Measurements from ENCODE around the gene NEMP1. TPM values are rescaled to one million over a fixed set of nuclear protein-coding genes. Genes with fewer than 3 reads are reported as not detected.

NEMP1 gene, protein sequence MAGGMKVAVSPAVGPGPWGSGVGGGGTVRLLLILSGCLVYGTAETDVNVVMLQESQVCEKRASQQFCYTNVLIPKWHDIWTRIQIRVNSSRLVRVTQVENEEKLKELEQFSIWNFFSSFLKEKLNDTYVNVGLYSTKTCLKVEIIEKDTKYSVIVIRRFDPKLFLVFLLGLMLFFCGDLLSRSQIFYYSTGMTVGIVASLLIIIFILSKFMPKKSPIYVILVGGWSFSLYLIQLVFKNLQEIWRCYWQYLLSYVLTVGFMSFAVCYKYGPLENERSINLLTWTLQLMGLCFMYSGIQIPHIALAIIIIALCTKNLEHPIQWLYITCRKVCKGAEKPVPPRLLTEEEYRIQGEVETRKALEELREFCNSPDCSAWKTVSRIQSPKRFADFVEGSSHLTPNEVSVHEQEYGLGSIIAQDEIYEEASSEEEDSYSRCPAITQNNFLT
- total RNA-seq: 10 to 100 TPM in 1 of 4 donors, 1 to 10 TPM in 3; 4.0 to 66.7 (median 5.2) TPM

DNA sequence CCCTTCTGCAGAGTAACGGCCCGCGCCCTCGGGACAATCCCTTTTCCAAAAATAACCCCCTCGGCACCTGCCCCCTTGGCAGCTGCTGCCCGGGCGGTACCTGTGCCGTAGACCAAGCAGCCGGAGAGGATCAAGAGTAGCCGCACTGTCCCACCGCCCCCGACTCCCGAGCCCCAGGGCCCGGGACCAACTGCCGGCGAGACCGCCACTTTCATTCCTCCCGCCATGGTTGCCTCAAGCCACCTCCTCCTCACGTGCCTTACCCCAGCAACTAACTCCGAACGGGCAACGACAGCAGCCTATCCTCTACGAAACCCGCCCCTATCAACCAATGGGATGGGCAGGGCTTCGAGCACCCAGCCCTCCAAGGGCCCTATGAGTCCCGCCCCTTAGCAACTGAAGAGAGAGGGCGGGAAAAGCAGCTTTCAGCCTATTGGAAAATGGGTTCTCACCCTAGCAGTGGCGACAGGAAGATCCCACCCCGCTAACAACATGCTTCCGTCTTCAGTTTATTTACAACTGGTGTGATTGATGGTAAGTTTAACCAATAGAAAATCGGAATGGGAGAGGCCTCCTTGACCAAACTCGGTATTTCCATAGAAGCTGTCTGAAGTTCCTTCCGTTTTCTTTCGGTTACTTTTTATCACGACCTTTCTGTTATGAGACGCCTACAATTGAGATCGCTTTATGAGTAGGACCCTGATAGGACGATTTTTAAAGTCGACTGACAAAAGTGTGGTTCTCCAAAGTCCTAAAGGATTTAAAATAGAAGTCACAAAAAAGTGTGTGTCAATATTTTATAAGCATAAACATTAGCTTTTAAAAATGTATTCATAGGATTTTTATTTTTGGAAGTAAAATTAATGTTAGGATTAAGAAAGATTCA, at the start of gene NEMP1:
NEMP1 (minus strand) TSS at position 273 of the 886 bp plus-strand sequence; CDS start at position 227, 46 bp downstream.
- Histone ChIP-seq H3K4me1 (peaks cover 6 to 20% (median 17%) of the 10 kb centered on the region in 4 donors), H3K27ac (peak within 1 kb of the TSS; percentile 84 to 92 (median 88))
- in situ Hi-C loops (cut with MboI; ENCODE audit: low pct_ligation_motif_present in 1 of 4, low pct_unique_long_range_greater_than_20kb in 1 of 4, low sequenced_read_pairs in 3 of 4): no loop called here

DNA sequence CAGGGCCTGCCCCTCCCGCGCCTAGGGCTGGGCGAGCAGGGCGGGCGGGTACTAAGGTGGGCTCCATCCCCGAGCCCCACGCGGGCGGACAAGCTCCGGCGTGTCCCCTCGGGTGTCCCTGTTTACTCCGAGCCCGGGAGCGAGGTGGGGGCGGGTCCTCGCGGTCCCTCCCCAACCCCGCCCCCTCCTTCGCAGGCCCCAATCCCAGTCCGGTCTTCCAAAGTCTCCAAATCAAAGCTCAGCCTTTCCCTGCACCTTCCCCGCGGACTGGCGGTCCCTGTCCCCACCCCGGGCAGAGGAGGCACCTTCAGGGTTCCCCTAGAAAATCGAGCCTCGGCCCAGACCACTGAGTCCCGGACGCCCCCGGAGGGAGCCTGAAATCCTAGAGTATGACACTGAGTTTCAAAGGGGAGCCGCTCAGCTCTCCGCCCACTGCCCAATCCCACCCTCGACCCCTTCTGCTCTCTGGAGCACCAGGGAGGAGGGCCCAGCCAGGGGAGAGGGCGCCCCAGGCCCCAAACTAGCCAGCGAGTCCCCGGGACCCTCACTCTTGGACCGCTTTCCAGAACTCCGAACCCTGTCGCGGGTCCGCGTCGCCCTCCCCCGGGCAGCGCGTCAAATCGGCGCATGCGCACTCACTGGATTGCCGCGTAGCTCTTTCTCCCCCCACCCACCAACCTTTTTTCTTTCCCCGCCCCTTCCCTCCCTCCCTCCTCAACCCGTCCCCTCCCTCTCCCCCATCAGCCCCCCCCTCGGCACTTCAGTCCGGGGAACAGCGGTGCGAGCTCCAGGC, 49.3 kb upstream of the NEMP1 start, which contains the start of gene LRP1:
LRP1 (plus strand) TSS at position 758 of the 793 bp plus-strand sequence. CDS start 482 bp downstream, outside the sequence.
- TF ChIP-seq EP300 (IDR thresholded peaks at IDR 0.05; ENCODE audit: low read depth) (no peak), POLR2AphosphoS5 (IDR thresholded peaks at IDR 0.05) (peak; percentile 80 to 91 (median 88)), POLR2A (IDR thresholded peaks at IDR 0.05) (peak; percentile 83)
- Histone ChIP-seq H3K27me3 (no peaks in the 10 kb centered on the region), H3K36me3 (no peaks in the 10 kb centered on the region), H3K4me3 (peak within 1 kb of the TSS; percentile 55 to 79 (median 64)), H3K27ac (peak within 1 kb of the TSS; percentile 94 to 99 (median 96)), H3K9me3 (no peaks in the 10 kb centered on the region), H3K4me1 (peaks cover 27 to 48% (median 39%) of the 10 kb centered on the region in 4 donors)
- WGBS, 2 donors (ENCODE audit: low coverage in 1 of 2): 1% methylated on average over 42 of the region's 57 CpGs; no CpG with 5 or more reads in 1 of the 2 donors
- in situ Hi-C loops (cut with MboI; ENCODE audit: low pct_ligation_motif_present in 1 of 4, low pct_unique_long_range_greater_than_20kb in 1 of 4, low sequenced_read_pairs in 3 of 4): no loop called here
- intact Hi-C loops (cut with DNase I; ENCODE audit: low total_unique reads): no loop called here
- peak; percentile 88 for DNase-seq

More for the DNA sequence above, at the start of gene NEMP1:
- Histone ChIP-seq H3K9me3 (no peaks in the 10 kb centered on the region), H3K36me3 (no peaks in the 10 kb centered on the region), H3K4me3 (peak within 1 kb of the TSS; percentile 49 to 74 (median 64)), H3K27me3 (no peaks in the 10 kb centered on the region)
- TF ChIP-seq, protein P1, sequence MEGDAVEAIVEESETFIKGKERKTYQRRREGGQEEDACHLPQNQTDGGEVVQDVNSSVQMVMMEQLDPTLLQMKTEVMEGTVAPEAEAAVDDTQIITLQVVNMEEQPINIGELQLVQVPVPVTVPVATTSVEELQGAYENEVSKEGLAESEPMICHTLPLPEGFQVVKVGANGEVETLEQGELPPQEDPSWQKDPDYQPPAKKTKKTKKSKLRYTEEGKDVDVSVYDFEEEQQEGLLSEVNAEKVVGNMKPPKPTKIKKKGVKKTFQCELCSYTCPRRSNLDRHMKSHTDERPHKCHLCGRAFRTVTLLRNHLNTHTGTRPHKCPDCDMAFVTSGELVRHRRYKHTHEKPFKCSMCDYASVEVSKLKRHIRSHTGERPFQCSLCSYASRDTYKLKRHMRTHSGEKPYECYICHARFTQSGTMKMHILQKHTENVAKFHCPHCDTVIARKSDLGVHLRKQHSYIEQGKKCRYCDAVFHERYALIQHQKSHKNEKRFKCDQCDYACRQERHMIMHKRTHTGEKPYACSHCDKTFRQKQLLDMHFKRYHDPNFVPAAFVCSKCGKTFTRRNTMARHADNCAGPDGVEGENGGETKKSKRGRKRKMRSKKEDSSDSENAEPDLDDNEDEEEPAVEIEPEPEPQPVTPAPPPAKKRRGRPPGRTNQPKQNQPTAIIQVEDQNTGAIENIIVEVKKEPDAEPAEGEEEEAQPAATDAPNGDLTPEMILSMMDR (IDR thresholded peaks at IDR 0.05): no peak
- peak; percentile 37 for TF ChIP-seq POLR2A (IDR thresholded peaks at IDR 0.05)
- TF ChIP-seq POLR2AphosphoS5 (IDR thresholded peaks at IDR 0.05): peak; percentile 39 to 70 (median 49)
- DNase-seq: peak; percentile 97
- intact Hi-C loops (cut with DNase I; ENCODE audit: low total_unique reads): no loop called here
- WGBS, 2 donors (ENCODE audit: low coverage in 1 of 2): 0 to 1% methylated on average over 7 to 35 of the region's 39 CpGs

DNA sequence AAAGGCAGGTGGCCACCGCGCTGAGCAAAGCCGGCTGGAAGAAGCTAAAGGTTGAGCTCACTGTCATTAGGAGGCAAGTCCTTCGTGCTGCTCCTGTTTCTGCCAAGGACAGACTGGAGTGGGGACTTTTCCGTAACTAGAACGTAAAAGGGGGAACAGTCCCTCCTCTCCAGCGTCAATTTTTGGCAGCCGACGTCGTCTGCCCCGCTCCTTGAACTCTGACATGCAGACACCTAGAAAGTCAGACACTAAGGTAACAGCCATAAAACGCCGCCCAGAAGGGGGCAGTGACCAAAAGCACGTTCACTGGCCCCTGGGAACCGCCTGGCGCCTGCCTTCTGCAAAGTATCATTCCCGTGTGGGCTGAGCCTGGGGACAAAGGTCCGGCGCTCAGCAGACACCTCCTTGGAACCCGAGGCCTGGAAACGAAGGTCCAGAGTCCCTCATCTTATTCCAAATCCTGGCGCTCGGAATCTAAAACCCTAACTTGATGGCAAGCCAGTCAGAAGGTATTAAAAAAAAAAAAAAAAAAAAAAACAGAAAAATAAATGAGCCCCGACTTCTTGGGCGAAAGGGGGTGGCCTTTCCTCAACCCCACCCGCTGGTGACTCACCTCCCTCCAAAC, 48.6 kb upstream of the NEMP1 start:
- Histone ChIP-seq H3K36me3 (no peaks in the 10 kb centered on the region), H3K9me3 (no peaks in the 10 kb centered on the region), H3K4me1 (peaks cover 21 to 41% (median 33%) of the 10 kb centered on the region in 4 donors), H3K27ac (peak overlapping the region; percentile 94 to 99 (median 96)), H3K27me3 (no peaks in the 10 kb centered on the region), H3K4me3 (peak overlapping the region; percentile 55 to 79 (median 64))
- intact Hi-C loops (cut with DNase I; ENCODE audit: low total_unique reads) (no loop called here), in situ Hi-C loops (cut with MboI; ENCODE audit: low pct_ligation_motif_present in 1 of 4, low pct_unique_long_range_greater_than_20kb in 1 of 4, low sequenced_read_pairs in 3 of 4) (no loop called here)
- DNase-seq: peak; percentile 90
- 6 to 7% methylated on average over 12 to 26 of the region's 26 CpGs for WGBS, 2 donors (ENCODE audit: low coverage in 1 of 2)
- TF ChIP-seq POLR2A (IDR thresholded peaks at IDR 0.05): no peak
- TF ChIP-seq, protein P1 (IDR thresholded peaks at IDR 0.05): peak in 4 of 5 experiments; percentile 21 to 45 (median 28)
- no peak for TF ChIP-seq EP300 (IDR thresholded peaks at IDR 0.05; ENCODE audit: low read depth)
- peak in 2 of 3 donors; percentile 63 to 83 for TF ChIP-seq POLR2AphosphoS5 (IDR thresholded peaks at IDR 0.05)

DNA sequence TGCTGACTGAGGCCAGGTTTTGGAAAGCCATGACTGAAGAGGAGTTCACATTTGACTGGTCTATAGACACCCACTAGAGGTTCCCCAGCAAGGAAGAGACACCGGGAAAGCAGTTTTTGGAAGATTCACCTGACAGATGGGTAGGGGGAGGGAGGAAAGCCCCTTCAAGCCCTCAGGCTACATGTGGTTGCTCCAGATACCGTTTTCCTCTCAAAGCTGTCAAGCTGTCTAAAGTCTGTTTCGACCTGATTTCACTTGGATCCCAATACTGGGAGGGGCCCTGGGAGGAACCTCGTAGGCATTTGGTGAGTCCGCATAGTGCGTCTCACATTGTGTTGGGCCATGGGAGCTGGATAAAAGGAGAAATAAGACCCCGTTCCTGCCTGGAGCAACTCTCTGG, 48.0 kb upstream of the NEMP1 start:
- peak overlapping the region in 1 of 4 donors; percentile 63 for H3K4me3 ChIP-seq
- in situ Hi-C loops (cut with MboI; ENCODE audit: low pct_ligation_motif_present in 1 of 4, low pct_unique_long_range_greater_than_20kb in 1 of 4, low sequenced_read_pairs in 3 of 4) (no loop called here), intact Hi-C loops (cut with DNase I; ENCODE audit: low total_unique reads) (no loop called here)
- H3K27me3 ChIP-seq: no peaks in the 10 kb centered on the region
- no peaks in the 10 kb centered on the region for H3K36me3 ChIP-seq
- TF ChIP-seq EP300 (IDR thresholded peaks at IDR 0.05; ENCODE audit: low read depth) (no peak), POLR2A (IDR thresholded peaks at IDR 0.05) (no peak), POLR2AphosphoS5 (IDR thresholded peaks at IDR 0.05) (no peak)
- TF ChIP-seq, protein P1 (IDR thresholded peaks at IDR 0.05): no peak
- DNase-seq: peak; percentile 15
- no peaks in the 10 kb centered on the region for H3K9me3 ChIP-seq
- 0 to 46% methylated on average over 1 to 7 of the region's 7 CpGs for WGBS, 2 donors (ENCODE audit: low coverage in 1 of 2)
- H3K27ac ChIP-seq: peak overlapping the region; percentile 94 to 99 (median 96)
- peaks cover 16 to 34% (median 29%) of the 10 kb centered on the region in 4 donors for H3K4me1 ChIP-seq

All from transverse colon (tissue), 4 donors.